Duodenal mucosa (tissue), 2 donors: ENCODE results near the gene NUP88.

ENCODE experiments used
- H3K27ac ChIP-seq: one replicate; pipeline ENCODE4 v1.7.0; 2013; ENCODE audit warnings: low read depth, low read length
- H3K27me3 ChIP-seq, 2 donors: one replicate each; pipeline ENCODE4 v1.7.0; 2013; ENCODE audit warnings: low read length in 2 of 2, control low read depth in 1 of 2; ENCODE audit not compliant: insufficient read depth in 2 of 2, control insufficient read depth in 1 of 2
- H3K36me3 ChIP-seq, 2 donors: one replicate each; pipeline ENCODE4 v1.7.0; 2013; ENCODE audit warnings: low read length in 2 of 2, control low read depth in 1 of 2; ENCODE audit not compliant: insufficient read depth in 2 of 2, control insufficient read depth in 1 of 2
- H3K4me1 ChIP-seq, 2 donors: one replicate each; pipeline ENCODE4 v1.7.0; 2013; ENCODE audit warnings: low read length in 2 of 2, control low read depth in 1 of 2; ENCODE audit not compliant: insufficient read depth in 2 of 2, control insufficient read depth in 1 of 2
- H3K4me3 ChIP-seq, 2 donors: one replicate each; pipeline ENCODE4 v1.7.0; 2013; ENCODE audit warnings: low read length in 2 of 2, low read depth in 1 of 2
- H3K9ac ChIP-seq, 2 donors: one replicate each; pipeline ENCODE4 v1.7.0; 2013; ENCODE audit warnings: low read length in 2 of 2, low read depth in 1 of 2
- H3K9me3 ChIP-seq, 2 donors: one replicate each; pipeline ENCODE4 v1.7.0; 2013; ENCODE audit warnings: low read length in 2 of 2, control low read depth in 1 of 2; ENCODE audit not compliant: control insufficient read depth in 1 of 2

The NUP88 gene

GRCh38 chr17:5381542-5381941 lies 37.9 kb downstream of the NUP88 start:
- Histone ChIP-seq H3K4me3 (no peak overlapping the region), H3K4me1 (no peaks in the 10 kb centered on the region), H3K36me3 (peaks cover 67 to 88% of the 10 kb centered on the region in 2 donors), H3K9me3 (no peaks in the 10 kb centered on the region), H3K9ac (no peak overlapping the region), H3K27ac (no peak overlapping the region), H3K27me3 (no peaks in the 10 kb centered on the region)

- Histone ChIP-seq H3K27ac (no peak overlapping the region), H3K9me3 (no peaks in the 10 kb centered on the region), H3K36me3 (peaks cover 65 to 84% of the 10 kb centered on the region in 2 donors)
These were observed 38.8 kb downstream of the NUP88 start for GRCh38 chr17:5380491-5381135.

GRCh38 chr17:5379351-5380107 lies 39.9 kb downstream of the NUP88 start:
- H3K27ac ChIP-seq, result no peak overlapping the region
- no peak overlapping the region for H3K9ac ChIP-seq
- H3K4me3 ChIP-seq, result no peak overlapping the region
- H3K27me3 ChIP-seq, result no peaks in the 10 kb centered on the region
- H3K4me1 ChIP-seq, result no peaks in the 10 kb centered on the region
- H3K36me3 ChIP-seq, result peaks cover 55 to 80% of the 10 kb centered on the region in 2 donors
- no peaks in the 10 kb centered on the region for H3K9me3 ChIP-seq

More at GRCh38 chr17:5380491-5381135, 38.8 kb downstream of the NUP88 start:
- no peak overlapping the region for H3K4me3 ChIP-seq
- H3K9ac ChIP-seq, result no peak overlapping the region
- H3K4me1 ChIP-seq, result no peaks in the 10 kb centered on the region
- H3K27me3 ChIP-seq, result no peaks in the 10 kb centered on the region

GRCh38 chr17:5378566-5379207 lies 40.8 kb downstream of the NUP88 start:
- no peaks in the 10 kb centered on the region for H3K27me3 ChIP-seq
- peaks cover 48 to 77% of the 10 kb centered on the region in 2 donors for H3K36me3 ChIP-seq
- H3K4me1 ChIP-seq, result no peaks in the 10 kb centered on the region
- H3K9ac ChIP-seq, result no peak overlapping the region
- H3K4me3 ChIP-seq, result no peak overlapping the region
- H3K9me3 ChIP-seq, result no peaks in the 10 kb centered on the region
- no peak overlapping the region for H3K27ac ChIP-seq

- H3K9ac ChIP-seq, result no peak overlapping the region
- no peaks in the 10 kb centered on the region for H3K27me3 ChIP-seq
- no peaks in the 10 kb centered on the region for H3K9me3 ChIP-seq
- no peak overlapping the region for H3K4me3 ChIP-seq
- H3K36me3 ChIP-seq, result peaks cover 19 to 65% of the 10 kb centered on the region in 2 donors
- no peak overlapping the region for H3K27ac ChIP-seq
- no peaks in the 10 kb centered on the region for H3K4me1 ChIP-seq
These were observed 46.4 kb downstream of the NUP88 start for GRCh38 chr17:5373112-5373511.

GRCh38 chr17:5370411-5370810 lies 49.1 kb downstream of the NUP88 start:
- Histone ChIP-seq H3K9ac (no peak overlapping the region), H3K4me3 (no peak overlapping the region), H3K36me3 (peaks cover 17 to 64% of the 10 kb centered on the region in 2 donors), H3K27me3 (no peaks in the 10 kb centered on the region), H3K4me1 (no peaks in the 10 kb centered on the region), H3K9me3 (no peaks in the 10 kb centered on the region), H3K27ac (no peak overlapping the region)

GRCh38 chr17:5365831-5366230 lies 53.6 kb downstream of the NUP88 start:
- no peaks in the 10 kb centered on the region for H3K4me1 ChIP-seq
- no peaks in the 10 kb centered on the region for H3K27me3 ChIP-seq
- no peaks in the 10 kb centered on the region for H3K9me3 ChIP-seq
- H3K27ac ChIP-seq, result no peak overlapping the region
- H3K9ac ChIP-seq, result no peak overlapping the region
- H3K4me3 ChIP-seq, result no peak overlapping the region
- peaks cover 39 to 63% of the 10 kb centered on the region in 2 donors for H3K36me3 ChIP-seq

GRCh38 chr17:5364696-5365095 lies 54.8 kb downstream of the NUP88 start:
- Histone ChIP-seq H3K4me1 (no peaks in the 10 kb centered on the region), H3K9ac (no peak overlapping the region)

GRCh38 chr17:5364156-5364555 lies 55.3 kb downstream of the NUP88 start:
- H3K27ac ChIP-seq, result no peak overlapping the region
- H3K27me3 ChIP-seq, result no peaks in the 10 kb centered on the region
- no peak overlapping the region for H3K9ac ChIP-seq
- H3K36me3 ChIP-seq, result peaks cover 38 to 54% of the 10 kb centered on the region in 2 donors
- H3K4me3 ChIP-seq, result no peak overlapping the region
- H3K9me3 ChIP-seq, result no peaks in the 10 kb centered on the region
- no peaks in the 10 kb centered on the region for H3K4me1 ChIP-seq

More at GRCh38 chr17:5364696-5365095, 54.8 kb downstream of the NUP88 start:
- Histone ChIP-seq H3K27ac (no peak overlapping the region), H3K36me3 (peaks cover 38 to 59% of the 10 kb centered on the region in 2 donors), H3K27me3 (no peaks in the 10 kb centered on the region), H3K4me3 (no peak overlapping the region), H3K9me3 (no peaks in the 10 kb centered on the region)

GRCh38 chr17:5362162-5362811 lies 57.2 kb downstream of the NUP88 start:
- Histone ChIP-seq H3K9me3 (no peaks in the 10 kb centered on the region), H3K27ac (no peak overlapping the region), H3K4me1 (no peaks in the 10 kb centered on the region), H3K36me3 (peaks cover 32 to 59% of the 10 kb centered on the region in 2 donors), H3K27me3 (no peaks in the 10 kb centered on the region), H3K4me3 (no peak overlapping the region), H3K9ac (no peak overlapping the region)
